Measurements from ENCODE around the gene MACC1. TPM values are rescaled to one million over a fixed set of nuclear protein-coding genes. Genes with fewer than 3 reads are reported as not detected.
A peak's percentile ranks its signal among the peaks of the same experiment; 100 is the strongest.

The MACC1 gene
- total RNA-seq, 1 donor from 2014 or later: not detected

- Histone ChIP-seq H3K27me3 (no peaks in the 10 kb centered on the region), H3K4me3 (no peak overlapping the region), H3K27ac (no peak overlapping the region), H3K9me3 (no peaks in the 10 kb centered on the region), H3K36me3 (no peaks in the 10 kb centered on the region), H3K4me1 (no peaks in the 10 kb centered on the region)
- DNase-seq (ENCODE audit: low spot score in 2 of 2): no peak
- intact Hi-C loops (cut with DNase I): no loop called here
- TF ChIP-seq CTCF (IDR thresholded peaks at IDR 0.05): peak in 1 of 3 experiments; percentile 11
These were observed 19.3 kb downstream of the MACC1 start for GRCh38 chr7:20197837-20198236.

GRCh38 chr7:20197125-20197748 is 19.9 kb downstream of the MACC1 start:
- Histone ChIP-seq H3K9me3 (no peaks in the 10 kb centered on the region), H3K27ac (no peak overlapping the region), H3K4me3 (no peak overlapping the region), H3K36me3 (no peaks in the 10 kb centered on the region), H3K27me3 (no peaks in the 10 kb centered on the region), H3K4me1 (no peaks in the 10 kb centered on the region)
- no peak for DNase-seq (ENCODE audit: low spot score in 2 of 2)
- TF ChIP-seq CTCF (IDR thresholded peaks at IDR 0.05): no peak
- intact Hi-C loops (cut with DNase I): no loop called here

- Histone ChIP-seq H3K9me3 (no peaks in the 10 kb centered on the region), H3K27ac (no peak overlapping the region), H3K4me1 (no peaks in the 10 kb centered on the region), H3K36me3 (no peaks in the 10 kb centered on the region), H3K27me3 (no peaks in the 10 kb centered on the region), H3K4me3 (no peak overlapping the region)
- TF ChIP-seq CTCF (IDR thresholded peaks at IDR 0.05): no peak
- intact Hi-C loops (cut with DNase I): no loop called here
- no peak for DNase-seq (ENCODE audit: low spot score in 2 of 2)
These were observed 22.7 kb downstream of the MACC1 start for GRCh38 chr7:20194343-20194995.

- no peak overlapping the region for H3K27ac ChIP-seq
- no peaks in the 10 kb centered on the region for H3K27me3 ChIP-seq
- no peaks in the 10 kb centered on the region for H3K36me3 ChIP-seq
- intact Hi-C loops (cut with DNase I): no loop called here
- no peak for TF ChIP-seq CTCF (IDR thresholded peaks at IDR 0.05)
- no peaks in the 10 kb centered on the region for H3K4me1 ChIP-seq
- H3K9me3 ChIP-seq: no peaks in the 10 kb centered on the region
- H3K4me3 ChIP-seq: no peak overlapping the region
- DNase-seq (ENCODE audit: low spot score in 2 of 2): no peak
These were observed 23.3 kb downstream of the MACC1 start for GRCh38 chr7:20193873-20194272.

GRCh38 chr7:20193242-20193777 is 23.9 kb downstream of the MACC1 start:
- Histone ChIP-seq H3K27ac (no peak overlapping the region), H3K9me3 (no peaks in the 10 kb centered on the region), H3K4me3 (no peak overlapping the region), H3K4me1 (no peaks in the 10 kb centered on the region), H3K36me3 (no peaks in the 10 kb centered on the region), H3K27me3 (no peaks in the 10 kb centered on the region)
- TF ChIP-seq CTCF (IDR thresholded peaks at IDR 0.05): no peak
- intact Hi-C loops (cut with DNase I): no loop called here
- DNase-seq (ENCODE audit: low spot score in 2 of 2): no peak
